Thyroid gland (tissue), 4 donors: Measurements from ENCODE around the gene SLC36A3. TPM values are rescaled to one million over a fixed set of nuclear protein-coding genes. Genes with fewer than 3 reads are reported as not detected.

ENCODE experiments used
- DNase-seq, 2 donors: peaks; one replicate each; pipeline ENCODE4 v3.0.0-alpha.2; 2019
- H3K27ac ChIP-seq, 3 donors: fragments of 200-600 bp; sonication (generic); 1 replicate in 2 of 3; 2 replicates in 1 of 3; pipeline ENCODE4 v1.5.1; 2016 to 2019; ENCODE audit warnings: mild to moderate bottlenecking in 1 of 3, moderate library complexity in 1 of 3
- H3K27me3 ChIP-seq: fragments of 200-600 bp; sonication (generic); one replicate; pipeline ENCODE4 v1.5.1; 2019
- H3K36me3 ChIP-seq, 2 donors: fragments of 200-600 bp; sonication (generic); one replicate each; pipeline ENCODE4 v1.5.1; 2016 to 2019
- H3K4me1 ChIP-seq, 2 donors: fragments of 200-600 bp; sonication (generic); one replicate each; pipeline ENCODE4 v1.5.1; 2017 to 2019
- H3K4me3 ChIP-seq, 3 donors: fragments of 200-600 bp; sonication (generic); replicated peaks in 1 of 3; 1 replicate in 2 of 3; 2 replicates in 1 of 3; pipeline ENCODE4 v1.5.1; 2016; ENCODE audit warnings: mild to moderate bottlenecking in 1 of 3
- H3K9me3 ChIP-seq: fragments of 200-600 bp; sonication (generic); one replicate; pipeline ENCODE4 v1.5.1; 2017
- POLR2A ChIP-seq, 2 donors: fragments of 450-650 bp; IDR thresholded peaks; one replicate each; pipeline ENCODE4 v1.6.1; 2017; ENCODE audit warnings: antibody characterized with exemption in 2 of 2, mild to moderate bottlenecking in 2 of 2, moderate library complexity in 1 of 2
- WGBS, 2 donors: methylation state at CpG; one replicate each; pipeline ENCODE4 v1.1.5; 2017; 5-methylcytosine and 5-hydroxymethylcytosine counted together
- intact Hi-C: fragments of 100-400 bp; cut with DNase I; formaldehyde crosslinking; loops from one replicate; pipeline ENCODE4 v1.15.1; 2023
- total RNA-seq, 4 donors: library from RNA; depleted of rRNA; stranded (reverse); fragments of >200 nt; gene quantifications; one replicate each; pipeline ENCODE4 v1.2.3, GENCODE V29; 2016
- TF ChIP-seq, protein P1 (sequence below), 6 experiments: fragments of 200-600 bp in 3 of 6; fragments of 450-650 bp in 3 of 6; sonication (generic) in 3 of 6; IDR thresholded peaks; one replicate each; pipeline ENCODE4 v1.5.1; 2016 to 2019; ENCODE audit warnings: antibody characterized with exemption in 6 of 6, mild to moderate bottlenecking in 2 of 6, inconsistent platforms in 1 of 6, moderate library complexity in 1 of 6

The SLC36A3 gene
- total RNA-seq, 4 donors from 2014 or later: not detected

DNA sequence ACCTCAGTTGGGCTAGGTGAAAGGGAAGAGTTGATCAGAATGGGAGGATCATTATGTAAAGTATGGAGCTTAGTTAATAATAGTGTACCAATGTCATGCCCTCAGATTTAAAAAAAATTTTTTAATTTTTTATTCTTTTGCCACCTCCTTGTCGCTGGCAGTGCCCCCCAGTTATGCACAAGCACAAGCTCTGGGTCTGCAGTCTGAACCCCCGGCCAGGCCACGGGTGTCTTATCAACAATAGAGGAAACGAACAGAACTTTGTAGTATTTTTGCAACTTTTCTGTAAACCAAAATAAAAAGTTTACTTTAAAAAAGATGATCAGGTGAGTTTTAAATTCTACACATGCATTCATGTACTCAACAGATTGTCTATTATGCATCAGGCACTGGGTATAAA lies 51.9 kb downstream of the SLC36A3 start:
- Histone ChIP-seq H3K36me3 (no peaks in the 10 kb centered on the region), H3K9me3 (no peaks in the 10 kb centered on the region), H3K4me3 (no peak overlapping the region), H3K27ac (no peak overlapping the region), H3K4me1 (peaks cover 9 to 17% of the 10 kb centered on the region in 2 donors), H3K27me3 (no peaks in the 10 kb centered on the region)
- 98% methylated on average over 4 of the region's 4 CpGs for whole genome bisulfite sequencing, 2 donors
- intact Hi-C loops: loop anchor here (5.0 kb wide), 1 partner anchor 189 kb away; no protein-coding TSS in a partner anchor
- no peak for TF ChIP-seq POLR2A (IDR thresholded peaks at IDR 0.05)
- TF ChIP-seq, protein P1, sequence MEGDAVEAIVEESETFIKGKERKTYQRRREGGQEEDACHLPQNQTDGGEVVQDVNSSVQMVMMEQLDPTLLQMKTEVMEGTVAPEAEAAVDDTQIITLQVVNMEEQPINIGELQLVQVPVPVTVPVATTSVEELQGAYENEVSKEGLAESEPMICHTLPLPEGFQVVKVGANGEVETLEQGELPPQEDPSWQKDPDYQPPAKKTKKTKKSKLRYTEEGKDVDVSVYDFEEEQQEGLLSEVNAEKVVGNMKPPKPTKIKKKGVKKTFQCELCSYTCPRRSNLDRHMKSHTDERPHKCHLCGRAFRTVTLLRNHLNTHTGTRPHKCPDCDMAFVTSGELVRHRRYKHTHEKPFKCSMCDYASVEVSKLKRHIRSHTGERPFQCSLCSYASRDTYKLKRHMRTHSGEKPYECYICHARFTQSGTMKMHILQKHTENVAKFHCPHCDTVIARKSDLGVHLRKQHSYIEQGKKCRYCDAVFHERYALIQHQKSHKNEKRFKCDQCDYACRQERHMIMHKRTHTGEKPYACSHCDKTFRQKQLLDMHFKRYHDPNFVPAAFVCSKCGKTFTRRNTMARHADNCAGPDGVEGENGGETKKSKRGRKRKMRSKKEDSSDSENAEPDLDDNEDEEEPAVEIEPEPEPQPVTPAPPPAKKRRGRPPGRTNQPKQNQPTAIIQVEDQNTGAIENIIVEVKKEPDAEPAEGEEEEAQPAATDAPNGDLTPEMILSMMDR (IDR thresholded peaks at IDR 0.05): no peak
- DNase-seq: no peak

DNA sequence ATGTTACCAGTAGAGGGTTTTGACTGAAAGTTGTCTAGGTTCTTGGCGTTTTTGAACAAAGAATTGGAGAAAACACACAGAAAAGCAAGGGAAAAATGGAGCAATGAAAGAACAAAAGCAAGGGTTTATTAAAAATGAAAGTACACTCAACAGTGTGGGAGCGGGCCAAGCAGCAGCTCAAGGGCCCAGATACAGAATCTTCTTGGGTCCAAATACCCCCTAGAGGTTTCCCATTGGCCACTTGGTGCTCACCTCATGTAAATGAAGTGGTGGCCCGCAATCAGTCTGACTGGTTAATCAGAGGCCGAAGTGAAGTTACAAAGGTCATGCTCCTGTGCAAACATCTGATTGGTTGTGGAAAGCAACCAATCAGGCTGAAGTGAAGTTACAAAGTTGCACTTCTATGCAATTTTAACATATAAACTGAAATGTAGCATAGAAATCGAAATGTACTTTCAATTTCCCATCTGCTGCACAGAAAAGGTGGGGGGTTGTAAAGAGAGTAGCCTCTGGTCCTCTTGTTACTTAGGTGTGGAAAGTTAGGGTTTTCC lies 52.5 kb downstream of the SLC36A3 start:
- no peaks in the 10 kb centered on the region for H3K9me3 ChIP-seq
- no peak overlapping the region for H3K27ac ChIP-seq

DNA sequence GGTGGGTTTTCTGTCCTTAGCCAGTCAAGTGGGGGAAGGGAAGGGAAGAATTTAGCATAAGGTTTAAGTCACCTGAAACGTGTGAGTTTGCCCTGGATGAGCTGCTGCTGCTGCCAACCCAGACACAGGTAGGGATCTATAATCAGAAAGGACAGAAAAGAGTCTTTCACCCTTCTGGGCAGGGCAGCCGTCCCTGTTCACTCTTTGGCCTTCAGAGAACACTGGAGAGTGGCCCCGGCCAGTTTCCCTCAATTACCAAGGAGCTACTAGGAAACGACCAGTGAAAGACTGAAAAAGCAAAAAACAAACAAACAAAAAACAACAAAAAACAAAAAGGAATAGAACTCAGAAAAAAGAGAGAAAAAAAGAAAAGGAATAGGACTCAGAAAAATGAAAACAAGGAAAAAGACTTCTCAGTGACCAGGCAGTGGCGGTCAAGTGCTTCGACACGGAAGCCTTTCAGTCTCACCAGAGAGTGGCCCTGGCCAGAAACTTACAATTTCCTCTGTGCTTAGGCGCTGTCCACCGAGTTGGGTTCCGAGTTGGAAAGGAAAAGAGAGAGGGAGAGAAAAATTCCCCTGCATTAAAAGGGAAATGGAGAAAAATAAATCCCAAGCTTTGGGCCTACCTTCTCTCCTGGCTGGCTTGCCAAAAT lies 53.1 kb downstream of the SLC36A3 start:
- Histone ChIP-seq H3K36me3 (no peaks in the 10 kb centered on the region), H3K27ac (no peak overlapping the region), H3K4me1 (peaks cover 9 to 17% of the 10 kb centered on the region in 2 donors), H3K27me3 (no peaks in the 10 kb centered on the region), H3K4me3 (no peak overlapping the region), H3K9me3 (no peaks in the 10 kb centered on the region)
- no peak for DNase-seq
- intact Hi-C loops: loop anchor here (5.0 kb wide), 1 partner anchor 188 kb away; no protein-coding TSS in a partner anchor
- 79 to 89% methylated on average over 10 of the region's 10 CpGs for WGBS, 2 donors
- no peak for TF ChIP-seq POLR2A (IDR thresholded peaks at IDR 0.05)
- TF ChIP-seq, protein P1 (IDR thresholded peaks at IDR 0.05): no peak

More for the DNA sequence above, 52.5 kb downstream of the SLC36A3 start:
- WGBS, 2 donors: 87 to 95% methylated on average over 5 of the region's 5 CpGs
- Histone ChIP-seq H3K4me1 (peaks cover 9 to 17% of the 10 kb centered on the region in 2 donors), H3K4me3 (no peak overlapping the region), H3K27me3 (no peaks in the 10 kb centered on the region), H3K36me3 (no peaks in the 10 kb centered on the region)
- no peak for DNase-seq
- TF ChIP-seq POLR2A (IDR thresholded peaks at IDR 0.05): no peak
- TF ChIP-seq, protein P1 (IDR thresholded peaks at IDR 0.05): no peak
- intact Hi-C loops: loop anchor here (5.0 kb wide), 1 partner anchor 189 kb away; no protein-coding TSS in a partner anchor

DNA sequence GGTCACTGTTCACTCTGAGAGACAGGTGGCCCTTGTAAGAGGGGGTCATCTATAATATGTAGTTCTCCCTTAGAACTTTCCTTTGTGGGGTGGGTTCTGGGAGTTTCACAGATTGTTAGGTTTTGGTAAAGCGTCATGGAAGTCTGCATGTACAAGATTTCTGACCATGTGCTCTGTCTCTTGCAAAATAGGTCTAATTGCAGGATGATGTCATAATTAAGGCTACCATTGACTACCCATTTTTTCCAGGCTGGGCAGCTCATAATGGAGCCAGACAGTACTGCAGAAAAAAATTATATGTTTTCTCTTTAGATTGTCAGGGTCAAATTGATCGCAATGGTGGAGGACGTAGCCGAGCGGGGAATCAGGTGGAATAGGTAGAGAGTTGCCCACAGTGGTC lies 54.3 kb downstream of the SLC36A3 start:
- TF ChIP-seq, protein P1 (IDR thresholded peaks at IDR 0.05): no peak
- no peak for TF ChIP-seq POLR2A (IDR thresholded peaks at IDR 0.05)
- no peak for DNase-seq
- Histone ChIP-seq H3K27ac (no peak overlapping the region), H3K27me3 (no peaks in the 10 kb centered on the region), H3K9me3 (no peaks in the 10 kb centered on the region), H3K36me3 (no peaks in the 10 kb centered on the region), H3K4me1 (peaks cover 9% of the 10 kb centered on the region in 2 donors), H3K4me3 (no peak overlapping the region)
- intact Hi-C loops: loop anchor here (10.0 kb wide), 1 partner anchor 114 kb away; no protein-coding TSS in a partner anchor
- 86 to 91% methylated on average over 5 of the region's 5 CpGs for WGBS, 2 donors

DNA sequence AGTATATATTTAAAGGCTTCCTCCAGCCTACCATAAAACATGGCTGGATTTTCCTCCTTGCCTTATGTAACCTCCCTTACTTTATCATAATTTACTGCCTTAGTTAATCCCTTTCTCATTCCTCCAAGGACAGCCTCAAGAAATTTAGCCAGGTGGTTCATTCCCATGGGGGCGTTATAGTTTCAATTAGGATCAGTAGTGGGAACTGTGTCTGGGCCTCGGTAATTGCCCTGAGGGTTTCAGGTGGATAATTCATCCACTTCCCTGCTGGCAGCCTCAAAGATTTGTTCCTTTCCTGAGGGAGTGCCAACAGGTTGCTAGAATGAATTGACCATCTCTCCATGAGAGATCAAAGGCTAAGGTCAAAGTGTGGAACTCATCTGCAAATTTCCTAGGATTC lies 54.9 kb downstream of the SLC36A3 start:
- no peaks in the 10 kb centered on the region for H3K27me3 ChIP-seq
- 85 to 87% methylated on average over 2 of the region's 2 CpGs for WGBS, 2 donors
- H3K9me3 ChIP-seq: no peaks in the 10 kb centered on the region
- no peak for DNase-seq
- intact Hi-C loops: loop anchor here (10.0 kb wide), 1 partner anchor 114 kb away; no protein-coding TSS in a partner anchor
- no peak overlapping the region for H3K27ac ChIP-seq
- TF ChIP-seq, protein P1 (IDR thresholded peaks at IDR 0.05): no peak
- no peak for TF ChIP-seq POLR2A (IDR thresholded peaks at IDR 0.05)
- H3K4me3 ChIP-seq: no peak overlapping the region
- H3K4me1 ChIP-seq: peaks cover 3 to 5% of the 10 kb centered on the region in 2 donors
- H3K36me3 ChIP-seq: no peaks in the 10 kb centered on the region
